ENCODE measurements around the gene SIGLEC11.

SIGLEC11 gene

DNA sequence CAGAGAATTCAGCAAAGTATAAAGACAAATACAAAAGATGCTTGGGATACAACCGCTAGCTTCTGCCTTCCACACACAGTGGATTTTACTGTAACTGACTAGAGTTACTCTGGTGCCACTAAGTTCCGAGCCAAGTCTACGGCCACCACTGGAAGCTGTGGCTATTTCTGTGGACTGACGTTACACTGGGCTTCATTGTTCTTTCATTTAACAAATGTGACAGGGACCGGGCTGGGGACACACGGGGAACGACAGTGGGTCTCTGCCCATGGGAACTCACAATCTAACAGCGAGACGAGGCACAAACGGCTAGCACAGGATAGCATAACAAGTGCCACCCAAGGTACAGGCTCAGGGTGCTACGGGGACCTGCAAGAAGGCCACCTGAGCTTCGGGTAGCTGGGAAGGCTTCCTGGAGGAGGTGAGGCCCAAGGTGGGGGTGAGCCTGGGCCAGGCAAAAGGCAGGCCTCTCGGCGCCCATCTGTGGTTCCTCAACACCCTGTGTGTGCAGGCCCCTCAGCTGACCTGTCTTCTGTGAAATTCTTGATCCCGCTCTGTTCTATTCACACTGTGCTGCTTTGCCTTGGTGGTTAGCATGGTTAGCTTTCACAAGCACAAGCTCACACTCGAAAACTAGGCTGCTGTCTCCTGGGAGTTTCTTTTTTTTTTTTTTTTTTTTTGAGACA lies 54.0 kb downstream of the SIGLEC11 start:
- H3K9me3 ChIP-seq (ENCODE audit: insufficient read depth, low read length, severe bottlenecking): no peaks in the 10 kb centered on the region
- TF ChIP-seq, protein P1, sequence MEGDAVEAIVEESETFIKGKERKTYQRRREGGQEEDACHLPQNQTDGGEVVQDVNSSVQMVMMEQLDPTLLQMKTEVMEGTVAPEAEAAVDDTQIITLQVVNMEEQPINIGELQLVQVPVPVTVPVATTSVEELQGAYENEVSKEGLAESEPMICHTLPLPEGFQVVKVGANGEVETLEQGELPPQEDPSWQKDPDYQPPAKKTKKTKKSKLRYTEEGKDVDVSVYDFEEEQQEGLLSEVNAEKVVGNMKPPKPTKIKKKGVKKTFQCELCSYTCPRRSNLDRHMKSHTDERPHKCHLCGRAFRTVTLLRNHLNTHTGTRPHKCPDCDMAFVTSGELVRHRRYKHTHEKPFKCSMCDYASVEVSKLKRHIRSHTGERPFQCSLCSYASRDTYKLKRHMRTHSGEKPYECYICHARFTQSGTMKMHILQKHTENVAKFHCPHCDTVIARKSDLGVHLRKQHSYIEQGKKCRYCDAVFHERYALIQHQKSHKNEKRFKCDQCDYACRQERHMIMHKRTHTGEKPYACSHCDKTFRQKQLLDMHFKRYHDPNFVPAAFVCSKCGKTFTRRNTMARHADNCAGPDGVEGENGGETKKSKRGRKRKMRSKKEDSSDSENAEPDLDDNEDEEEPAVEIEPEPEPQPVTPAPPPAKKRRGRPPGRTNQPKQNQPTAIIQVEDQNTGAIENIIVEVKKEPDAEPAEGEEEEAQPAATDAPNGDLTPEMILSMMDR (IDR thresholded peaks at IDR 0.05; ENCODE audit: borderline replicate concordance, extremely low read depth, low read length, poor library complexity, severe bottlenecking): no peak
- no peak for TF ChIP-seq EZH2 (IDR thresholded peaks at IDR 0.05; ENCODE audit: borderline replicate concordance, low read depth, low read length, severe bottlenecking)
- H2AFZ ChIP-seq (ENCODE audit: low read depth, low read length): no peak overlapping the region
- no peak overlapping the region for H3K4me2 ChIP-seq (ENCODE audit: insufficient read depth, low read length)
- peaks cover 4% of the 10 kb centered on the region; the same call in 1 of the 2 replicates for H3K4me1 ChIP-seq (ENCODE audit: insufficient read depth, low read length)
- H3K27me3 ChIP-seq (ENCODE audit: insufficient read depth, low read length, poor library complexity): no peaks in the 10 kb centered on the region
- H4K20me1 ChIP-seq (ENCODE audit: insufficient read depth, low read length): peaks cover 60% of the 10 kb centered on the region
- H3K4me3 ChIP-seq (ENCODE audit: low read depth in 1 of 2, low read length in 2 of 2): no peak overlapping the region
- no peak overlapping the region for H3K9ac ChIP-seq (ENCODE audit: low read depth, low read length)
- DNase-seq (no peak), ATAC-seq (ENCODE audit: insufficient read depth, low read depth) (no peak)
- H3K79me2 ChIP-seq (ENCODE audit: insufficient read depth, low read length): peaks cover 39% of the 10 kb centered on the region
- no peak overlapping the region for H3K27ac ChIP-seq (ENCODE audit: low read length)
- H3K36me3 ChIP-seq (ENCODE audit: insufficient read depth, low read length): peaks cover 56% of the 10 kb centered on the region

DNA sequence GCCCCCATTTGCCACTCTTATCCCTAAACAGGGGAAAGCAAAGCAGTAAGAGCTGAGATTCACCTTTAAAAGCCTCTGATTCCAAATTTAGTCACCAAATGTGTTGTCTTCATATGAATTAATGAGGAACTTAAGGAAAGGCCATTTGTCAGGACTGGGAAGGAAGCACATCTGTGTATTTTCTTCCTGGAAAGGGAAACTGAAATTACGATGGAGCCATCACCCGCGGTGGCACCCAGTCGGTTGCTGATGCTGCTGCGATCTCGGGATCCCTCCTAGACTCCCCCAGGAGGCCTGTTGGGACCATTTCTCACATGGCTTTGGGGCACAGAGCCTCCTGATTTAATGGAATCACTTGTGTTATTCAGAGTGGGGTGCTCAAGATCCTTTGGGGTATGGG lies 56.8 kb downstream of the SIGLEC11 start:
- H4K20me1 ChIP-seq (ENCODE audit: insufficient read depth, low read length): peaks cover 35% of the 10 kb centered on the region
- no peak overlapping the region for H3K27ac ChIP-seq (ENCODE audit: low read length)
- no peak overlapping the region for H3K4me2 ChIP-seq (ENCODE audit: insufficient read depth, low read length)
- H2AFZ ChIP-seq (ENCODE audit: low read depth, low read length): no peak overlapping the region
- peaks cover 11% of the 10 kb centered on the region; the same call in 1 of the 2 replicates for H3K79me2 ChIP-seq (ENCODE audit: insufficient read depth, low read length)
- ATAC-seq (ENCODE audit: insufficient read depth, low read depth): no peak
- H3K27me3 ChIP-seq (ENCODE audit: insufficient read depth, low read length, poor library complexity): no peaks in the 10 kb centered on the region
- H3K4me3 ChIP-seq (ENCODE audit: low read depth in 1 of 2, low read length in 2 of 2): no peak overlapping the region
- DNase-seq: no peak
- no peak for TF ChIP-seq EZH2 (IDR thresholded peaks at IDR 0.05; ENCODE audit: borderline replicate concordance, low read depth, low read length, severe bottlenecking)
- TF ChIP-seq, protein P1 (IDR thresholded peaks at IDR 0.05; ENCODE audit: borderline replicate concordance, extremely low read depth, low read length, poor library complexity, severe bottlenecking): no peak
- H3K36me3 ChIP-seq (ENCODE audit: insufficient read depth, low read length): peaks cover 29% of the 10 kb centered on the region
- peaks cover 4% of the 10 kb centered on the region; the same call in 1 of the 2 replicates for H3K4me1 ChIP-seq (ENCODE audit: insufficient read depth, low read length)
- no peaks in the 10 kb centered on the region for H3K9me3 ChIP-seq (ENCODE audit: insufficient read depth, low read length, severe bottlenecking)
- H3K9ac ChIP-seq (ENCODE audit: low read depth, low read length): no peak overlapping the region

All from DND-41 (cell line).